HCT116 (cell line): ENCODE results near the gene MN1. TPM values are rescaled to one million over a fixed set of nuclear protein-coding genes. Genes with fewer than 3 reads are reported as not detected.

Experiments
- total RNA-seq: library from RNA; stranded (reverse); gene quantifications from one replicate; pipeline ENCODE4 v1.2.1, GENCODE V29; 2021; ENCODE audit not compliant: unreplicated experiment

The MN1 gene
- total RNA-seq, 1 experiment from 2014 or later, result 2.9 TPM

Other genes with a start within 250 kb of the MN1 start
- 82.6 TPM for gene PITPNB, start 117.5 kb upstream of the MN1 start, total RNA-seq